Glomerular visceral epithelial cell (primary cell): ENCODE data around the gene ANTXR1.

Source experiments
- DNase-seq: peaks from one replicate; pipeline ENCODE4 v3.0.0-alpha.2; 2016; ENCODE audit errors: extremely low spot score

ANTXR1 gene

DNA sequence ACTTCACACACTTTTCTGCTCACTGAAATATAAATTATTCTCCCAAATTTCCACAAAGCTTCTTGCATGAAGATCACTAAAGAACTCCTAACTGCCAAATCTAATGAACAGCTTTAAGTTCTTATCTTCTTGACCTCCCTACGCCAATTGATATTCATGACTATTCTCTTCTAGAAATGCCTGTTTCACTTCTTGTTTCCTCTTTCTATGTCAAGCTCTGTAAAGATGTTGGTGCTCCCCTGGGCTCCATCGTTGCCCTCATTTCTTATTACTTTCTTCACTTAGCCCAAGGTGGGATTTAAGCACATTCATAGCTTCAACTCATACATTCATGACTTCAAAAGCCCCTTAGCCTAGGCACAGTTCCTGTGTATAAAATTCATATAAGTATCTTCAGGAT, 9.2 kb upstream of the ANTXR1 start:
- no peak for DNase-seq

DNA sequence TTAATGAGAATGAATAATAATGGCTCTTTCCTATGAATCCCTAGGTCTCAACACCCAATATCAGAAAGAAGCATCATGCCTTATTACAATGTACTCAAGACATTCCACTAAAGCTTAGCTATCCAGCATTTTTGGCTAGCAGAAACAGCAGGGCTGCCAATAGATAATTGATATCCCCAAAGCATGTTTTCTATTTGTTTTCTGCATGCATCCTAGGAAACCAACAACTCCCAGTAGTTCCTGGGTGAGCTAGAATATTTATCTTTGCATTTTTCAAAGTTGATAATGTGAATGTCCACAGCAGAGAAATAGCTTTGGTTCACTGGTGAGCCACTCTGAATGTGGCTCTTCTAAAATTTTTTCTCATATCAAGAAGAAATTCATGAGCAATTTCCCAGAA, 5.8 kb upstream of the ANTXR1 start:
- DNase-seq: no peak

DNA sequence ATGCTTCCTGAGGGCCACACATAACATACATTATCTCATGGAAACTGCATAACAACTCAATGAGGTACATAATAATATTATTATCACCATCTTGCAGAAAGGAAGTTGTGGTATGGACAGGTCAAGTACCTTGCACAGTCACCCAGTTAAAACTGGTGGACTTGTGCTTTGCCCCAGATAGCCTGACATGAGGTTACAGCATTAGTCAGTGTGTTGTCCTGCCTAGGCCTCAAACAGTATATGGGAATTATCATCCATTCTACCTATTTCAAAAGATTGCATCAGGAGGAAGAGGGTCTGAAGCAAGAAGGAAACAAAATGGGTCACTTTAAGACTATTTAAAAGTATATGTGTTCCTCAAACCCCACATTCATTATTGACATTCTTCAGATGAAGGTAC, 5.4 kb upstream of the ANTXR1 start:
- no peak for DNase-seq

GRCh38 chr2:69010437-69011194, 2.4 kb upstream of the ANTXR1 start:
- DNase-seq: no peak

DNA sequence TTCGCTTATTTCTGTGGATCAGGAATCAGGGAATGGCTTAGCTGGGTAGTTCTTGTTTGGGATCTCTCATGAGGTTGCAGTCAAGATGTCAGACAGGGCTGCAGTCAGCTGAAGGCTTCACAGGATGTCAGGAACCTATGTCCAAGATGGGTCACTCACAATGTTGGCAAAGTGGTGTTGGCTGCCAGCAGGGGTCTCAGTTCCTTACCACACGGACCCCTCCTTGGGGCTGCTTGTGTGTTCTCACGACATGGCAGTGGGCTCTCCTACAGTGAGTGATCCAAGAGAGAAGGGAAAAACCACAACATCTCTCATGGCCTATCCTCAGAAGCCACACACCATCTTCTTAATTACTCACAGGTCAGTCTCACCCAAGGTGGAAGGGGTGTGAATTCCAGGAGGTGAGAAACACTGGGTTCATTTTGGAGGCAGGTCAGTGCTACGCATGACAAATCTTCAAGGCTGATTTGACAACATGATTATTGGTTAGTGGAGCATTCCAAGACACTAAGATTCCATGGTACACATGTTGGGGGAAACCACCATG, 1.3 kb upstream of the ANTXR1 start:
- DNase-seq: peak; percentile 77

GRCh38 chr2:69012310-69013141, 453 bp upstream of the ANTXR1 start:
- DNase-seq: peak; percentile 63

GRCh38 chr2:69013840-69014821, 1.2 kb downstream of the ANTXR1 start:
- DNase-seq: no peak

GRCh38 chr2:69017080-69017479, 4.1 kb downstream of the ANTXR1 start:
- DNase-seq: no peak

- no peak for DNase-seq
Observed at GRCh38 chr2:69017835-69018234, 4.9 kb downstream of the ANTXR1 start.

GRCh38 chr2:69018678-69019095, 5.7 kb downstream of the ANTXR1 start:
- DNase-seq: no peak

GRCh38 chr2:69020496-69021426, 7.8 kb downstream of the ANTXR1 start:
- no peak for DNase-seq

GRCh38 chr2:69021727-69022126, 8.7 kb downstream of the ANTXR1 start:
- no peak for DNase-seq

GRCh38 chr2:69022548-69022947, 9.6 kb downstream of the ANTXR1 start:
- DNase-seq: no peak

- DNase-seq: no peak
Observed at GRCh38 chr2:69023236-69023635, 10.3 kb downstream of the ANTXR1 start.

DNA sequence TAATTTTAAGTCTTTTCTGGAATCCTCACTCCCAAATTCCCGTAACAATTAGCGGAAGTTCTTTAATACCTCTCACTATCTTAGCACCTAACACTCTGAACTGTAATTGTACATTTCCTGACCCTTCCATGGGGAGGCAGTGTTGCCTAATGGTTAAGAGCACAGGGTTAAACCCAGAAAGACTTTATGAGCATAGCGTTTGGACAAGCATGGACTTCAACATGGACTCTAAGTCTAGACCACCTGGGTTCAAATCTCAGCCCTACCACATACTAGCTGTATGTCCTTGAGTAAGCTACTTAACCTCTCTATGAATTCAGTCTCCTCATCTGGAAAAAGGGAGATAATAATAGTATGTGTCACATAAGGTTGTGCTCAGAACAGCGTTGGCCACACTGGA, 13.0 kb downstream of the ANTXR1 start:
- DNase-seq: no peak

- DNase-seq: no peak
Observed at GRCh38 chr2:69026691-69027459, 13.9 kb downstream of the ANTXR1 start.

- DNase-seq: no peak
Observed at GRCh38 chr2:69030800-69031428, 17.9 kb downstream of the ANTXR1 start.

- DNase-seq: no peak
Observed at GRCh38 chr2:69031466-69031865, 18.5 kb downstream of the ANTXR1 start.

GRCh38 chr2:69032336-69032735, 19.4 kb downstream of the ANTXR1 start:
- DNase-seq: no peak
